H1 (cell line): Measurements from ENCODE around the gene C1orf21. TPM values are rescaled to one million over a fixed set of nuclear protein-coding genes. Genes with fewer than 3 reads are reported as not detected.

Source experiments
- CTCF ChIA-PET: fragments of 300-600 bp; sonication (Branson Sonifier 250); formaldehyde crosslinking; loops from one replicate; lab custom pipeline; 2021; ENCODE audit not compliant: partially characterized antibody; lab: Charles Lee
- POLR2A ChIA-PET: fragments of 300-600 bp; sonication (Branson Sonifier 250); formaldehyde crosslinking; loops from one replicate; lab custom pipeline; 2021; ENCODE audit warnings: inconsistent platforms; ENCODE audit not compliant: partially characterized antibody; lab: Charles Lee
- DNase-seq, 2 experiments: peaks; one replicate each; pipeline versions ENCODE4 v3.0.0 to v3.0.0-alpha.2; 2010 to 2022; ENCODE audit warnings: low spot score in 2 of 2, low read depth in 1 of 2, mixed read lengths in 1 of 2
- FAIRE-seq: peaks from 2 replicates; lab custom pipeline; 2011; peaks lifted over from hg19 to GRCh38; lab: Jason Lieb, UNC
- H2AFZ ChIP-seq: 2 replicates; pipeline ENCODE4 v1.8.1; 2012; ENCODE audit warnings: low read length, inconsistent platforms
- H2AK5ac ChIP-seq: 2 replicates; pipeline ENCODE4 v1.6.1; 2013; ENCODE audit warnings: low read depth, low read length
- H2BK120ac ChIP-seq: replicated peaks from 2 replicates; pipeline ENCODE3; 2013; ENCODE audit warnings: low read depth, low read length, inconsistent platforms
- H2BK12ac ChIP-seq: 2 replicates; pipeline ENCODE4 v1.6.1; 2013; ENCODE audit warnings: low read depth, low read length
- H2BK15ac ChIP-seq: 2 replicates; pipeline ENCODE4 v1.6.1; 2013; ENCODE audit warnings: low read length
- H2BK20ac ChIP-seq: 2 replicates; pipeline ENCODE4 v1.6.1; 2013; ENCODE audit warnings: low read length
- H2BK5ac ChIP-seq: 2 replicates; pipeline ENCODE4 v1.6.1; 2013; ENCODE audit warnings: low read depth, low read length
- H3K14ac ChIP-seq: 2 replicates; pipeline ENCODE4 v1.6.1; 2013; ENCODE audit warnings: inconsistent platforms; ENCODE audit not compliant: insufficient read length
- H3K18ac ChIP-seq: 2 replicates; pipeline ENCODE4 v1.6.1; 2013; ENCODE audit warnings: low read length; ENCODE audit errors: extremely low read depth
- H3K23ac ChIP-seq: 2 replicates; pipeline ENCODE4 v1.6.1; 2013; ENCODE audit warnings: inconsistent platforms; ENCODE audit not compliant: insufficient read length
- H3K23me2 ChIP-seq: 2 replicates; pipeline ENCODE4 v1.6.1; 2013; ENCODE audit warnings: low read depth, low read length
- H3K27ac ChIP-seq: 2 replicates; pipeline ENCODE4 v1.6.1; 2011; ENCODE audit warnings: low read depth, low read length, inconsistent platforms
- H3K27me3 ChIP-seq, 4 experiments: replicated peaks in 1 of 4; 1 replicate in 1 of 4; 2 replicates in 3 of 4; pipeline versions ENCODE4 v1.6.1 to v1.8.1; 2011 to 2013; ENCODE audit warnings: low read length in 3 of 4, mild to moderate bottlenecking in 3 of 4, inconsistent platforms in 2 of 4, mixed read lengths in 2 of 4, moderate library complexity in 1 of 4; ENCODE audit not compliant: control insufficient read depth in 3 of 4, insufficient read depth in 3 of 4; ENCODE audit errors: extremely low read depth in 1 of 4
- H3K36me3 ChIP-seq, 4 experiments: 2 replicates each; pipeline versions ENCODE4 v1.6.1 to v1.8.1; 2011 to 2013; ENCODE audit warnings: mild to moderate bottlenecking in 4 of 4, low read length in 3 of 4, moderate library complexity in 2 of 4, control low read depth in 1 of 4, inconsistent platforms in 1 of 4; ENCODE audit not compliant: insufficient read depth in 4 of 4, control insufficient read depth in 2 of 4
- H3K4ac ChIP-seq: replicated peaks from 2 replicates; pipeline ENCODE3; 2013; ENCODE audit warnings: low read length, low read depth, mixed read lengths, inconsistent platforms; ENCODE audit not compliant: insufficient read length
- H3K4me1 ChIP-seq, 4 experiments: replicated peaks in 1 of 4; 1 replicate in 1 of 4; 2 replicates in 3 of 4; pipeline versions ENCODE4 v1.6.1 to v1.8.1; 2011 to 2013; ENCODE audit warnings: low read length in 3 of 4, inconsistent platforms in 2 of 4, mixed read lengths in 1 of 4; ENCODE audit not compliant: insufficient read depth in 4 of 4, control insufficient read depth in 3 of 4
- H3K4me2 ChIP-seq, 2 experiments: 2 replicates each; pipeline versions ENCODE4 v1.6.1 to v1.8.1; 2011 to 2013; ENCODE audit warnings: low read depth in 2 of 2, low read length in 2 of 2, control low read depth in 1 of 2, inconsistent platforms in 1 of 2, mild to moderate bottlenecking in 1 of 2; ENCODE audit not compliant: insufficient read depth in 1 of 2
- H3K4me3 ChIP-seq, 4 experiments: fragments of 200-600, 300-600 bp in 1 of 4; sonication (generic), shearing (Covaris generic), sonication (Bioruptor Twin) in 1 of 4; 2 replicates each; pipeline versions ENCODE4 v1.5.1 to v1.8.1; 2011 to 2016; ENCODE audit warnings: low read length in 4 of 4, low read depth in 3 of 4, control low read depth in 2 of 4, inconsistent platforms in 2 of 4, mild to moderate bottlenecking in 2 of 4, mixed read lengths in 1 of 4, moderate library complexity in 1 of 4; ENCODE audit not compliant: insufficient read depth in 2 of 4; ENCODE audit errors: extremely low read depth in 1 of 4
- H3K56ac ChIP-seq: replicated peaks from 2 replicates; pipeline ENCODE3; 2013; ENCODE audit warnings: low read depth, mild to moderate bottlenecking, mixed read lengths, low read length, inconsistent platforms; ENCODE audit not compliant: insufficient read length
- H3K79me1 ChIP-seq: 2 replicates; pipeline ENCODE4 v1.6.1; 2013; ENCODE audit warnings: low read depth, low read length, control low read depth
- H3K79me2 ChIP-seq, 2 experiments: 2 replicates each; pipeline versions ENCODE4 v1.6.1 to v1.8.1; 2012 to 2013; ENCODE audit warnings: low read length in 2 of 2, mild to moderate bottlenecking in 2 of 2, inconsistent platforms in 1 of 2; ENCODE audit not compliant: insufficient read depth in 2 of 2, control insufficient read depth in 1 of 2
- H3K9ac ChIP-seq, 4 experiments: replicated peaks in 1 of 4; 1 replicate in 1 of 4; 2 replicates in 3 of 4; pipeline versions ENCODE4 v1.6.1 to v1.8.1; 2011 to 2013; ENCODE audit warnings: low read depth in 3 of 4, low read length in 3 of 4, control low read depth in 2 of 4, mild to moderate bottlenecking in 2 of 4, moderate library complexity in 2 of 4, inconsistent platforms in 1 of 4; ENCODE audit errors: extremely low read depth in 1 of 4
- H3K9me3 ChIP-seq, 2 experiments: 2 replicates each; pipeline versions ENCODE4 v1.6.1 to v1.8.1; 2012 to 2013; ENCODE audit warnings: mild to moderate bottlenecking in 2 of 2, moderate library complexity in 2 of 2, control low read depth in 1 of 2, inconsistent platforms in 1 of 2, low read depth in 1 of 2, low read length in 1 of 2, mixed read lengths in 1 of 2; ENCODE audit not compliant: insufficient read depth in 2 of 2
- H4K20me1 ChIP-seq, 2 experiments: replicated peaks in 1 of 2; 2 replicates each; pipeline versions ENCODE3 to v1.8.1; 2011 to 2013; ENCODE audit warnings: inconsistent platforms in 2 of 2, low read length in 2 of 2, mild to moderate bottlenecking in 1 of 2; ENCODE audit not compliant: insufficient read depth in 2 of 2, control insufficient read depth in 1 of 2
- H4K5ac ChIP-seq: 2 replicates; pipeline ENCODE4 v1.6.1; 2013; ENCODE audit warnings: low read length, low read depth, mixed read lengths, inconsistent platforms; ENCODE audit not compliant: insufficient read length
- H4K8ac ChIP-seq: 2 replicates; pipeline ENCODE4 v1.8.0; 2013; ENCODE audit warnings: mild to moderate bottlenecking, moderate library complexity, low read length, inconsistent platforms; ENCODE audit not compliant: insufficient read depth; ENCODE audit errors: extremely low read depth
- H4K91ac ChIP-seq: replicated peaks from 2 replicates; pipeline ENCODE3; 2013; ENCODE audit warnings: low read length, mixed read lengths, inconsistent platforms; ENCODE audit not compliant: insufficient read length
- ATF2 ChIP-seq: IDR thresholded peaks from 2 replicates; pipeline ENCODE4 v1.6.1; 2012; ENCODE audit warnings: low read length, inconsistent platforms
- CHD1 ChIP-seq: IDR thresholded peaks from 2 replicates; pipeline ENCODE4 v1.6.1; 2012; ENCODE audit warnings: low read depth, low read length, improper control_type of control experiment
- E2F6 ChIP-seq: IDR thresholded peaks from 2 replicates; pipeline ENCODE4 v1.6.1; 2012; ENCODE audit warnings: inconsistent platforms
- MAFK ChIP-seq: IDR thresholded peaks from 2 replicates; pipeline ENCODE4 v1.6.1; 2012; ENCODE audit warnings: low read depth, mild to moderate bottlenecking, improper control_type of control experiment, low read length
- SAP30 ChIP-seq: fragments of 300-600 bp; sonication (generic); IDR thresholded peaks from 2 replicates; pipeline ENCODE4 v1.7.1; 2012; ENCODE audit warnings: low read length, moderate library complexity, mild to moderate bottlenecking, inconsistent platforms; ENCODE audit not compliant: insufficient read depth, insufficient replicate concordance
- SUZ12 ChIP-seq: fragments of 200-600 bp; sonication (generic); IDR thresholded peaks from 2 replicates; pipeline ENCODE4 v1.6.1; 2012; ENCODE audit warnings: mild to moderate bottlenecking, inconsistent platforms, low read length, moderate library complexity, mixed read lengths
- WGBS, 2 experiments: shearing (Covaris generic) in 1 of 2; methylation state at CpG; one replicate each; pipeline versions ENCODE4 v1.1.6 to v1.1.7; 2013 to 2015; ENCODE audit warnings: low lambda C conversion rate in 2 of 2, mixed read lengths in 2 of 2, inconsistent platforms in 1 of 2, low coverage in 1 of 2, missing lambda C conversion rate in 1 of 2; ENCODE audit not compliant: insufficient replicate concordance in 2 of 2, insufficient coverage in 1 of 2, insufficient read length in 1 of 2; ENCODE audit errors: extremely low coverage in 1 of 2, missing lambda C conversion rate in 1 of 2; 5-methylcytosine and 5-hydroxymethylcytosine counted together
- polyA plus RNA-seq, 7 experiments: library from polyadenylated mRNA; depleted of rRNA in 3 of 7; stranded (reverse) in 5 of 7; unstranded in 2 of 7; fragments of >200 nt in 5 of 7; fragments of 200-250 nt in 2 of 7; gene quantifications; 1 replicate in 5 of 7; 2 replicates in 1 of 7; 4 replicates in 1 of 7; pipeline versions ENCODE4 v1.2.1 to v1.2.3, GENCODE V29; 2011 to 2013; ENCODE audit warnings: missing spikeins in 2 of 7, mixed read lengths in 2 of 7
- total RNA-seq: library from RNA; stranded (reverse); fragmentation: NEBNext Ultra II Directional; extraction: Animal tissue kit (Norgen Biotek cat#: 25700); gene quantifications from 2 replicates; pipeline ENCODE4 v1.2.1, GENCODE V29; 2021

The C1orf21 gene
- total and polyA plus RNA-seq, 2 of the 8 experiments (the other 6 are each of a cell fraction or from before 2014, with no cell fraction given): 16.6 to 51.0 TPM

- Histone ChIP-seq H3K4me1 (no peaks in the 10 kb centered on the region), H4K91ac (no peak overlapping the region), H4K8ac (no peak overlapping the region), H3K27me3 (no peaks in the 10 kb centered on the region), H3K14ac (no peak overlapping the region), H2BK12ac (no peak overlapping the region), H2AFZ (no peak overlapping the region), H2BK15ac (no peak overlapping the region), H3K18ac (no peak overlapping the region), H3K23me2 (no peaks in the 10 kb centered on the region), H2AK5ac (no peak overlapping the region), H4K5ac (no peak overlapping the region), H3K79me1 (no peaks in the 10 kb centered on the region), H2BK5ac (no peak overlapping the region), H3K4me3 (no peak overlapping the region), H3K56ac (no peak overlapping the region), H3K4ac (no peak overlapping the region), H3K79me2 (no peaks in the 10 kb centered on the region), H4K20me1 (no peaks in the 10 kb centered on the region), H3K9ac (no peak overlapping the region), H3K23ac (no peak overlapping the region), H2BK120ac (no peak overlapping the region), H3K9me3 (no peaks in the 10 kb centered on the region), H3K36me3 (no peaks in the 10 kb centered on the region), H3K4me2 (no peak overlapping the region), H3K27ac (no peak overlapping the region), H2BK20ac (no peak overlapping the region)
- DNase-seq: no peak
- 95% methylated on average over 3 of the region's 3 CpGs; no CpG with 5 or more reads in 1 of the 2 experiments for WGBS, 2 experiments
- TF ChIP-seq MAFK (no peak), SAP30 (no peak), E2F6 (no peak), SUZ12 (no peak), CHD1 (no peak), ATF2 (no peak)
- no peak for FAIRE-seq
- ChIA-PET CTCF (interaction anchor here (0.6 kb wide), 1 partner anchor 282 kb away, joined by 4 read pairs; no protein-coding TSS in a partner anchor), POLR2A (no interaction called here)
These were observed 26.9 kb upstream of the C1orf21 start for GRCh38 chr1:184359909-184360308.
